ENCODE measurements around the gene USP6NL. TPM values are rescaled to one million over a fixed set of nuclear protein-coding genes. Genes with fewer than 3 reads are reported as not detected.

The USP6NL gene
- total and polyA plus RNA-seq, 2 of the 8 experiments (the other 6 are each of a cell fraction or from before 2014, with no cell fraction given) = 10.9 to 28.8 TPM

GRCh38 chr10:11597470-11597869 is 14.0 kb downstream of the USP6NL start:
- Histone ChIP-seq H3K56ac (replicated peaks; ENCODE audit: insufficient read length, low read depth, low read length) (no peak overlapping the region), H4K8ac (ENCODE audit: extremely low read depth, insufficient read depth, low read length) (no peak overlapping the region), H3K4ac (replicated peaks; ENCODE audit: insufficient read length, low read depth, low read length) (no peak overlapping the region), H3K4me3 (ENCODE audit: extremely low read depth in 1 of 4, insufficient read depth in 2 of 4, low read depth in 3 of 4, low read length in 4 of 4) (no peak overlapping the region), H3K36me3 (ENCODE audit: control insufficient read depth in 2 of 4, insufficient read depth in 4 of 4, low read length in 3 of 4) (peaks cover 0 to 5% (median 0%) of the 10 kb centered on the region in 4 experiments; a peak in 1 of 8 replicates), H3K9ac (replicated peaks in 1 of 4; ENCODE audit: extremely low read depth in 1 of 4, low read depth in 3 of 4, low read length in 3 of 4) (no peak overlapping the region), H2BK120ac (replicated peaks; ENCODE audit: low read depth, low read length) (no peak overlapping the region), H3K18ac (ENCODE audit: extremely low read depth, low read length) (no peak overlapping the region), H3K4me2 (ENCODE audit: insufficient read depth in 1 of 2, low read depth in 2 of 2, low read length in 2 of 2) (no peak overlapping the region), H3K79me2 (ENCODE audit: control insufficient read depth in 1 of 2, insufficient read depth in 2 of 2, low read length in 2 of 2) (peaks cover 7 to 96% of the 10 kb centered on the region in 2 experiments), H2BK15ac (ENCODE audit: low read length) (no peak overlapping the region), H4K91ac (replicated peaks; ENCODE audit: insufficient read length, low read length) (no peak overlapping the region), H2BK12ac (ENCODE audit: low read depth, low read length) (no peak overlapping the region), H3K23me2 (ENCODE audit: low read depth, low read length) (no peaks in the 10 kb centered on the region), H3K14ac (ENCODE audit: insufficient read length) (no peak overlapping the region), H3K4me1 (replicated peaks in 1 of 4; ENCODE audit: control insufficient read depth in 3 of 4, insufficient read depth in 4 of 4, low read length in 3 of 4) (peaks cover 0 to 9% (median 0%) of the 10 kb centered on the region in 4 experiments; a peak in 2 of 7 replicates), H2BK20ac (ENCODE audit: low read length) (no peak overlapping the region), H3K27me3 (replicated peaks in 1 of 4; ENCODE audit: control insufficient read depth in 3 of 4, extremely low read depth in 1 of 4, insufficient read depth in 3 of 4, low read length in 3 of 4) (no peaks in the 10 kb centered on the region), H3K9me3 (ENCODE audit: insufficient read depth in 2 of 2, low read depth in 1 of 2, low read length in 1 of 2) (no peaks in the 10 kb centered on the region), H2AK5ac (ENCODE audit: low read depth, low read length) (no peak overlapping the region), H3K27ac (ENCODE audit: low read depth, low read length) (no peak overlapping the region), H2AFZ (ENCODE audit: low read length) (no peak overlapping the region), H2BK5ac (ENCODE audit: low read depth, low read length) (no peak overlapping the region), H4K20me1 (replicated peaks in 1 of 2; ENCODE audit: control insufficient read depth in 1 of 2, insufficient read depth in 2 of 2, low read length in 2 of 2) (peaks cover 9% of the 10 kb centered on the region in 2 experiments), H3K79me1 (ENCODE audit: low read depth, low read length) (peaks cover 4% of the 10 kb centered on the region; the same call in 1 of the 2 replicates), H3K23ac (ENCODE audit: insufficient read length) (no peak overlapping the region), H4K5ac (ENCODE audit: insufficient read length, low read depth, low read length) (no peak overlapping the region)
- CTCF ChIA-PET (ENCODE audit: partially characterized antibody) = no interaction called here
- WGBS, 2 experiments (ENCODE audit: extremely low coverage in 1 of 2, insufficient coverage in 1 of 2, insufficient read length in 1 of 2, insufficient replicate concordance in 2 of 2, low coverage in 1 of 2, low lambda C conversion rate in 2 of 2, missing lambda C conversion rate in 1 of 2) = 93% methylated on average over 3 of the region's 3 CpGs; no CpG with 5 or more reads in 1 of the 2 experiments
- POLR2A ChIA-PET (ENCODE audit: partially characterized antibody) = no interaction called here
- DNase-seq (ENCODE audit: low read depth in 1 of 2, low spot score in 2 of 2) (no peak), FAIRE-seq (no peak)
- TF ChIP-seq SIN3A (conservative IDR thresholded peaks at IDR 0.05 in 1 of 2, IDR thresholded peaks at IDR 0.05 in 1 of 2; ENCODE audit: low read depth in 1 of 2, low read length in 2 of 2) (no peak), EGR1 (IDR thresholded peaks at IDR 0.05; ENCODE audit: borderline replicate concordance, low read depth, low read length) (no peak), CHD1 (IDR thresholded peaks at IDR 0.05; ENCODE audit: low read depth, low read length) (no peak), POU5F1 (IDR thresholded peaks at IDR 0.05; ENCODE audit: low read depth, low read length) (no peak), NRF1 (IDR thresholded peaks at IDR 0.05; ENCODE audit: low read depth, low read length) (no peak), EP300 (IDR thresholded peaks at IDR 0.05; ENCODE audit: borderline replicate concordance in 1 of 2, low read depth in 2 of 2, low read length in 2 of 2) (no peak), RXRA (IDR thresholded peaks at IDR 0.05; ENCODE audit: insufficient read depth, low read depth, low read length) (no peak), RBBP5 (IDR thresholded peaks at IDR 0.05; ENCODE audit: borderline replicate concordance, low read depth, low read length) (no peak), BRCA1 (IDR thresholded peaks at IDR 0.05; ENCODE audit: low read depth, low read length) (no peak)
